ENCODE measurements around the gene THBS1. TPM values are rescaled to one million over a fixed set of nuclear protein-coding genes. Genes with fewer than 3 reads are reported as not detected.

The THBS1 gene
- total and polyA plus RNA-seq, 7 donors: 3.3 to 40.1 (median 9.7) TPM

- H3K27me3 ChIP-seq (ENCODE audit: insufficient read depth in 3 of 3, low read length in 2 of 3): peaks cover 0 to 20% (median 2%) of the 10 kb centered on the region in 3 donors
- ATAC-seq (no peak), DNase-seq (no peak)
- WGBS, 3 donors: 83 to 86% (median 83%) methylated on average over 4 of the region's 4 CpGs
- intact Hi-C loops (cut with DNase I): loop anchor here in 1 of 2 donors (10.0 kb wide), 1 partner anchor 169 kb away; no protein-coding TSS in a partner anchor
- TF ChIP-seq CTCF (IDR thresholded peaks at IDR 0.05): no peak
- H3K36me3 ChIP-seq (ENCODE audit: insufficient read depth in 1 of 2, low read depth in 1 of 2): peaks cover 0 to 14% of the 10 kb centered on the region in 2 donors
- H3K4me3 ChIP-seq: no peak overlapping the region
- no peak overlapping the region for H3K27ac ChIP-seq
- H3K9me3 ChIP-seq: no peaks in the 10 kb centered on the region
- no peaks in the 10 kb centered on the region for H3K4me1 ChIP-seq
Observed at GRCh38 chr15:39585389-39585841, 4.5 kb downstream of the THBS1 start.

GRCh38 chr15:39585871-39586301, 5.0 kb downstream of the THBS1 start:
- H3K27ac ChIP-seq: no peak overlapping the region
- WGBS, 3 donors: 69 to 78% (median 75%) methylated on average over 4 of the region's 4 CpGs
- H3K36me3 ChIP-seq (ENCODE audit: insufficient read depth in 1 of 2, low read depth in 1 of 2): peaks cover 0 to 17% of the 10 kb centered on the region in 2 donors
- H3K9me3 ChIP-seq: no peaks in the 10 kb centered on the region
- TF ChIP-seq CTCF (IDR thresholded peaks at IDR 0.05): no peak
- ATAC-seq (no peak), DNase-seq (no peak)
- H3K4me1 ChIP-seq: no peaks in the 10 kb centered on the region
- H3K27me3 ChIP-seq (ENCODE audit: insufficient read depth in 3 of 3, low read length in 2 of 3): peaks cover 0 to 16% (median 2%) of the 10 kb centered on the region in 3 donors
- no peak overlapping the region for H3K4me3 ChIP-seq
- intact Hi-C loops (cut with DNase I): loop anchor here in 1 of 2 donors (10.0 kb wide), 1 partner anchor 169 kb away; no protein-coding TSS in a partner anchor

DNA sequence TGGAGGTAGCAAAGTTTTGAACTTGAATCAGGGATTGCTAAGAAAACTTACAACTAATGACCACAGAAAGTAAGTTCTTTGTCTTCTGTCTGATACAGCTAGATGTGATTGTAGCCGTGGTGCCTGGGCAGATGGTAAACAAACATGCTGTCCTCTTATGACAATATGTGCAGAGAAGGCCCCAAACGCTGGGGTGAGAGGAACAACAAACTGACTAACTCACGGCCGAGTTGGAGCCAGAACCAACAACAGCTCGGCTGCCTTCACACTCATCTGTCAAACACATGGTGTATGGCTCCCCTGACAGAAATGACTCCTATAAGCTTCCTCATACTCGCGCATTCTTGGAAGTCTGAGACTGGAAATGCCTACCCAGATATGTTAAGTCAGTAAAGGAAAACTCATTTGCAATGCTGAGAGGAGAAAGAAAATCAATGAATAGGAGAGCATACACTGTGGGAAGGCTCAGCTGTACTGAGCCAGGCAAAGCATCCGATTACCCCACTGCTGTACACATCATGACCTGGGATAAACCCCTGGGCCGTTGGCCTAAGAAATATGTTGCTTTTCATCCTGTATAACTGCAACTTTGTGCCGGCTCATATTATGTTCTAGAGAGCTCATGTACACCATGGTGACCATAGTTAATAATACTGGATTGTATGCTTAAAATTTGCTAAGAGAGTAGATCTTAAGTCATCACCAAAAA, 5.7 kb downstream of the THBS1 start:
- Histone ChIP-seq H3K9me3 (no peaks in the 10 kb centered on the region), H3K27ac (no peak overlapping the region), H3K4me3 (no peak overlapping the region), H3K4me1 (no peaks in the 10 kb centered on the region), H3K27me3 (ENCODE audit: insufficient read depth in 3 of 3, low read length in 2 of 3) (peaks cover 0 to 9% (median 2%) of the 10 kb centered on the region in 3 donors), H3K36me3 (ENCODE audit: insufficient read depth in 1 of 2, low read depth in 1 of 2) (peaks cover 0 to 19% of the 10 kb centered on the region in 2 donors)
- no peak for TF ChIP-seq CTCF (IDR thresholded peaks at IDR 0.05)
- DNase-seq (no peak), ATAC-seq (no peak)
- WGBS, 3 donors: 39 to 61% (median 47%) methylated on average over 10 of the region's 10 CpGs
- intact Hi-C loops (cut with DNase I): loop anchor here in 1 of 2 donors (10.0 kb wide), 1 partner anchor 168 kb away; no protein-coding TSS in a partner anchor

GRCh38 chr15:39587096-39587721, 6.3 kb downstream of the THBS1 start:
- H3K27ac ChIP-seq: no peak overlapping the region
- no peak for ATAC-seq
- no peaks in the 10 kb centered on the region for H3K4me1 ChIP-seq
- H3K9me3 ChIP-seq: no peaks in the 10 kb centered on the region
- intact Hi-C loops (cut with DNase I): loop anchor here in 1 of 2 donors (10.0 kb wide), 1 partner anchor 168 kb away; no protein-coding TSS in a partner anchor
- 90 to 95% (median 92%) methylated on average over 17 of the region's 17 CpGs for WGBS, 3 donors
- no peak overlapping the region for H3K4me3 ChIP-seq
- TF ChIP-seq CTCF (IDR thresholded peaks at IDR 0.05): no peak
- H3K27me3 ChIP-seq (ENCODE audit: insufficient read depth in 3 of 3, low read length in 2 of 3): peaks cover 0 to 3% (median 2%) of the 10 kb centered on the region in 3 donors
- no peak for DNase-seq
- peaks cover 0 to 25% of the 10 kb centered on the region in 2 donors for H3K36me3 ChIP-seq (ENCODE audit: insufficient read depth in 1 of 2, low read depth in 1 of 2)
